Measurements from ENCODE around the gene REC8.

DNA sequence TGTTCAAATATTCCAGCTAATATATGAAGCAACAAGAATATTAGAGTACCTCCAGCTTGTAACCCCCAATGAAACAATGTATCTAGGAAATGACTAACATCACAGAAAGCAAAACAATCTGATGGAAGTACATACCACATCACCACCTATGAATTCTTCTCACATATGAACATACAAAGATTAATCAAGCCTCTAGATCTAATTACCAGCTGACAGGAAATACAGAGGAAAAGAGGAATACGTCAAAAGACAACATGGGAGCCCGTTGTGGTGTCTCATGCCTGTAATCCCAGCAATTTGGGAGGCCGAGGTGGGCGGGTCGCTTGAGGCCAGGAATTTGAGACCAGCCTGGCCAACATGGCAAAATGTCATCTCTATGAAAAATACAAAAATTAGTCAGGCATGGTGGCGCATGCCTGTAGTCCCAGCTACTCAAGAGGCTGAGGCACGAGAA lies 52.8 kb downstream of the REC8 start:
- TF ChIP-seq, protein P1, sequence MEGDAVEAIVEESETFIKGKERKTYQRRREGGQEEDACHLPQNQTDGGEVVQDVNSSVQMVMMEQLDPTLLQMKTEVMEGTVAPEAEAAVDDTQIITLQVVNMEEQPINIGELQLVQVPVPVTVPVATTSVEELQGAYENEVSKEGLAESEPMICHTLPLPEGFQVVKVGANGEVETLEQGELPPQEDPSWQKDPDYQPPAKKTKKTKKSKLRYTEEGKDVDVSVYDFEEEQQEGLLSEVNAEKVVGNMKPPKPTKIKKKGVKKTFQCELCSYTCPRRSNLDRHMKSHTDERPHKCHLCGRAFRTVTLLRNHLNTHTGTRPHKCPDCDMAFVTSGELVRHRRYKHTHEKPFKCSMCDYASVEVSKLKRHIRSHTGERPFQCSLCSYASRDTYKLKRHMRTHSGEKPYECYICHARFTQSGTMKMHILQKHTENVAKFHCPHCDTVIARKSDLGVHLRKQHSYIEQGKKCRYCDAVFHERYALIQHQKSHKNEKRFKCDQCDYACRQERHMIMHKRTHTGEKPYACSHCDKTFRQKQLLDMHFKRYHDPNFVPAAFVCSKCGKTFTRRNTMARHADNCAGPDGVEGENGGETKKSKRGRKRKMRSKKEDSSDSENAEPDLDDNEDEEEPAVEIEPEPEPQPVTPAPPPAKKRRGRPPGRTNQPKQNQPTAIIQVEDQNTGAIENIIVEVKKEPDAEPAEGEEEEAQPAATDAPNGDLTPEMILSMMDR (conservative IDR thresholded peaks at IDR 0.05 in 1 of 2, IDR thresholded peaks at IDR 0.05 in 1 of 2; ENCODE audit: extremely low read depth in 1 of 2, insufficient read depth in 1 of 2, low read depth in 1 of 2, low read length in 2 of 2) = no peak
- TF ChIP-seq EZH2 (IDR thresholded peaks at IDR 0.05; ENCODE audit: borderline replicate concordance, low read length) = no peak
